Fibroblast of skin of right biceps (primary cell): Measurements from ENCODE around the gene TGFBR3.

ENCODE experiments used
- DNase-seq: peaks from one replicate; pipeline ENCODE4 v3.0.0-alpha.2; 2013

The TGFBR3 gene

GRCh38 chr1:91798241-91798648 is 87.7 kb downstream of the TGFBR3 start:
- no peak for DNase-seq

- no peak for DNase-seq
Measured at GRCh38 chr1:91797164-91797563, 88.8 kb downstream of the TGFBR3 start.

GRCh38 chr1:91796390-91796654 is 89.6 kb downstream of the TGFBR3 start:
- no peak for DNase-seq

GRCh38 chr1:91795591-91796389 is 90.2 kb downstream of the TGFBR3 start:
- DNase-seq, result peak; percentile 92

GRCh38 chr1:91793877-91794276 is 92.1 kb downstream of the TGFBR3 start:
- DNase-seq, result no peak

- DNase-seq, result no peak
Measured at GRCh38 chr1:91793189-91793588, 92.8 kb downstream of the TGFBR3 start.

GRCh38 chr1:91792489-91793071 is 93.4 kb downstream of the TGFBR3 start:
- DNase-seq, result no peak

GRCh38 chr1:91791691-91792488 is 94.1 kb downstream of the TGFBR3 start:
- no peak for DNase-seq

- DNase-seq, result no peak
Measured at GRCh38 chr1:91791103-91791502, 94.8 kb downstream of the TGFBR3 start.

GRCh38 chr1:91790392-91790791 is 95.6 kb downstream of the TGFBR3 start:
- DNase-seq, result no peak

GRCh38 chr1:91789273-91789997 is 96.5 kb downstream of the TGFBR3 start:
- DNase-seq, result no peak

- no peak for DNase-seq
Measured at GRCh38 chr1:91787919-91788318, 98.0 kb downstream of the TGFBR3 start.

- no peak for DNase-seq
Measured at GRCh38 chr1:91784616-91785015, 101.3 kb downstream of the TGFBR3 start.

GRCh38 chr1:91784191-91784590 is 101.8 kb downstream of the TGFBR3 start:
- no peak for DNase-seq

- DNase-seq, result no peak
Measured at GRCh38 chr1:91783423-91784170, 102.4 kb downstream of the TGFBR3 start.

- peak; percentile 61 for DNase-seq
Measured at GRCh38 chr1:91781901-91782622, 103.9 kb downstream of the TGFBR3 start.

- peak; percentile 97 for DNase-seq
Measured at GRCh38 chr1:91781371-91781825, 104.6 kb downstream of the TGFBR3 start.

- DNase-seq, result no peak
Measured at GRCh38 chr1:91779548-91780021, 106.4 kb downstream of the TGFBR3 start.

GRCh38 chr1:91778964-91779363 is 107.0 kb downstream of the TGFBR3 start:
- DNase-seq, result no peak

GRCh38 chr1:91777630-91778300 is 108.2 kb downstream of the TGFBR3 start:
- DNase-seq, result no peak

- no peak for DNase-seq
Measured at GRCh38 chr1:91777196-91777595, 108.8 kb downstream of the TGFBR3 start.
